HG03045 (cell line): Measurements from ENCODE around the gene MTMR4.
"Not testable (repeated sequence)": the region's sequence is repeated elsewhere in the genome, so short reads cannot be mapped to it uniquely, and the experiment has no call there.

Experiments used
- ATAC-seq: cut with Tn5 transposase; IDR thresholded peaks from one replicate; pipeline ENCODE4 v1.9.1; 2021; ENCODE audit warnings: mild to moderate bottlenecking, moderate library complexity; ENCODE audit not compliant: unreplicated experiment

The MTMR4 gene

GRCh38 chr17:58527306-58527705 lies 12.9 kb upstream of the MTMR4 start:
- no peak for ATAC-seq

GRCh38 chr17:58525239-58525638 lies 10.8 kb upstream of the MTMR4 start:
- ATAC-seq: no peak

GRCh38 chr17:58521680-58522079 lies 7.2 kb upstream of the MTMR4 start:
- ATAC-seq: no peak

- ATAC-seq: no peak
These were observed 6.5 kb upstream of the MTMR4 start for GRCh38 chr17:58520843-58521430.

- peak; percentile 83 for ATAC-seq
These were observed 3.6 kb upstream of the MTMR4 start for GRCh38 chr17:58517928-58518609.

- no peak for ATAC-seq
These were observed 3.0 kb upstream of the MTMR4 start for GRCh38 chr17:58517378-58517927.

GRCh38 chr17:58516644-58517377 lies 2.4 kb upstream of the MTMR4 start:
- no peak for ATAC-seq

- ATAC-seq: no peak
These were observed 848 bp upstream of the MTMR4 start for GRCh38 chr17:58515286-58515685.

- ATAC-seq: no peak
These were observed 326 bp upstream of the MTMR4 start for GRCh38 chr17:58514770-58515157.

- ATAC-seq: no peak
These were observed 1.0 kb downstream of the MTMR4 start for GRCh38 chr17:58513267-58513964.

GRCh38 chr17:58510075-58510474 lies 4.4 kb downstream of the MTMR4 start:
- no peak for ATAC-seq

GRCh38 chr17:58508341-58509067 lies 5.9 kb downstream of the MTMR4 start:
- ATAC-seq: no peak

GRCh38 chr17:58507123-58507634 lies 7.3 kb downstream of the MTMR4 start:
- ATAC-seq: no peak

- no peak for ATAC-seq
These were observed 7.9 kb downstream of the MTMR4 start for GRCh38 chr17:58506354-58507080.

- ATAC-seq: peak; percentile 73
These were observed 9.5 kb downstream of the MTMR4 start for GRCh38 chr17:58504826-58505351.

GRCh38 chr17:58503866-58504265 lies 10.6 kb downstream of the MTMR4 start:
- no peak for ATAC-seq

- not testable (repeated sequence) for ATAC-seq
These were observed 11.3 kb downstream of the MTMR4 start for GRCh38 chr17:58503134-58503533.

GRCh38 chr17:58501451-58501850 lies 13.0 kb downstream of the MTMR4 start:
- ATAC-seq: no peak

- ATAC-seq: no peak
These were observed 16.1 kb downstream of the MTMR4 start for GRCh38 chr17:58498177-58498828.
